GM18951 (cell line): ENCODE measurements around the gene ARPC5.
"Not testable (repeated sequence)": the region's sequence is repeated elsewhere in the genome, so short reads cannot be mapped to it uniquely, and the experiment has no call there.

Experiments used
- POLR2A ChIP-seq: IDR thresholded peaks from 4 replicates; pipeline ENCODE4 v1.6.1; 2011; ENCODE audit warnings: mild to moderate bottlenecking; ENCODE audit not compliant: insufficient read length, insufficient read depth; ENCODE audit errors: extremely low read depth
- in situ Hi-C: fragments of 300-500 bp; cut with MboI; formaldehyde crosslinking; loops from one replicate; pipeline ENCODE4 v1.12.0; 2022; ENCODE audit warnings: low sequenced_read_pairs, mixed read lengths, inconsistent platforms; ENCODE audit not compliant: unreplicated experiment

The ARPC5 gene

DNA sequence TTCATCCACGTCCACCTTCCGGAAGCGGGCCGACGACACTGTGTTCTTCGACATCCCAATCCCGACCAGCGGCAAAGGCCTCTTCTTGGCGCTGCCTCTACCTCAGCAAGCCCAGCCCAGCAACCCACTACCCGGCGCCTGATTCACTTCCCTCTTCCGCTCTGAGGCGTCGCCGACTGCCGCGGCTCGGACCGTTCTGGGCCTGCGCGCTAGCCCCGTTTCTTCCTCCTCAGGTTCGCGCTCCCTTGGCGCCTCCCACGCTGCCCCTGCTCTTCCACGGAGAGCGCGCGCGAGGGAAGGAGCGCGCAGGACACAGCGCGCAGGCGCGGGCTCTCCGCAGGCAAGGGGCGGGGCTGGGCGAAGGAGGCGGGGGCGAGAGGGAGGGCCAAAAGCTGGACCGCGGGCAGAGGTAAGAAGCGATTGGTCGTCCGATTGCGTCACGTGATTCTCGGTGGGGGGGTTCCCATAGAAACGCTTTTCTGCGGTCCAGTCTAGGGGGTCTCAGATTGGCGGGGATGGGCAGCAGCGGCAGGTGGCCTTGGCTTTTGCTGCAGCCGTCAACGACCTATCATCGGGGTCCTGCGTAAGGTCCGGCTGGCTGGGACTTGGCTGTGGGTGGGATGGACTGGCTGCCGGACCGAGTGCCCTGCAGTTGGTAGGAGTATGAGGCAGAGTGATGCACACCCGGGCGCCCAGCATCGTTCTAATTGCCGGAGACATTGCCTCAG, at the start of gene ARPC5:
Gene ARPC5, minus strand, starts transcription at position 178 of the 728 bp plus-strand sequence. Its CDS starts 124 bp downstream, at position 54.
- TF ChIP-seq POLR2A = peak; percentile 90
- in situ Hi-C loops = no loop called here

GRCh38 chr1:183685112-183685713, 49.6 kb upstream of the ARPC5 start:
- in situ Hi-C loops = no loop called here
- no peak for TF ChIP-seq POLR2A

- in situ Hi-C loops = not testable (repeated sequence)
Measured at GRCh38 chr1:183679363-183679762, 43.8 kb upstream of the ARPC5 start.

DNA sequence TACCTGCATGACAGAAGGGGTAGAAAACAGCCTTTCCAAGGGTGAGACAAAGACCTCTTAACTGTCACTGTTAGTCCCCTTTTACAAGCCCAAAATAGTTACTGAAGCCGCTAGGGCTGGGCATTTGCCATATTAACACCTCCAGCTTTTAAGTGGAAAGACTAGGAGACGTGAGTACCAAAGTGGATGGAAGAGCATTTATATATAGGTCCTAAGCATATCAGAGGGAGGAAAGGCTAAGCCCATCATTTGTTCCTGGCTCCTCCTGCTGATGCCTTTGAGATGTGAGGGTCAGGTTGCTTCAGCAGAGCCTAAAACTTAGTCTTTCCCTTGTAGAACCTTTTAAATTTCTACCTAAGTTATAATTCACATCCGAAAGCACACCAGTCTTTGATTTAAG, 43.2 kb upstream of the ARPC5 start:
- TF ChIP-seq POLR2A = no peak
- in situ Hi-C loops = no loop called here

GRCh38 chr1:183676586-183677189, 41.1 kb upstream of the ARPC5 start:
- in situ Hi-C loops = no loop called here
- TF ChIP-seq POLR2A = no peak

DNA sequence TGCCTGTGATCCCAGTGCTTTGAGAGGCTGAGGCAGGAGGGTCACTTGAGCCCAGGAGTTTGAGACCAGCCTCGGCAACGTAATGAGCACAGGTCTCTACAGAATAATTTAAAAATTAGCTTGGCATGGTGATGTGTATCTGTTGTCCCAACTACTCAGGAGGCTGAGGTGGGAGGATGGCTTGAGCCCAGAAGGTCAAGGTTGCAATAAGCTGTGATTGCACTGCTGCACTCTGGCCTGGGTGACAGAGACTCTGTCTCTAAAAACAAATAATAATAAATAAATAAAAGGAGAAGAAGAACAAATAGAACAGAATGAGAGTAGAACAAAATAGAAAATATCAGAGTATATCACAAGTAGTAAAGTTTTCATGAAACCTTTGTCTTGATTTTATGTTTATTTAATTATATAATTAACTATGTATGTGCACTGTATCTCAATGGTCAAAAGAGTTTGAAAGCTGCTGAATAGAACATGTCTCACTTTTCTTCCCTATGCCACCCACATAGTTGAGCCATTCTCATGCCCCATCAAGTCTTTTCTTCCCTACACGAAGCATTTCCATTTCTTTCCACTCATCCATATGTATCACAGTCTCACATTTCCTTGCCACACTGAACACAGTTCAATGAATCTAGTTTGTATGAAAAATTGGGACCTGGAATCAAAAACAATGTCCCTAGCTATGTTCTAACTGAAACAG, 40.5 kb upstream of the ARPC5 start:
- TF ChIP-seq POLR2A = no peak
- in situ Hi-C loops = no loop called here

GRCh38 chr1:183675381-183675780, 39.8 kb upstream of the ARPC5 start:
- in situ Hi-C loops = no loop called here
- no peak for TF ChIP-seq POLR2A

DNA sequence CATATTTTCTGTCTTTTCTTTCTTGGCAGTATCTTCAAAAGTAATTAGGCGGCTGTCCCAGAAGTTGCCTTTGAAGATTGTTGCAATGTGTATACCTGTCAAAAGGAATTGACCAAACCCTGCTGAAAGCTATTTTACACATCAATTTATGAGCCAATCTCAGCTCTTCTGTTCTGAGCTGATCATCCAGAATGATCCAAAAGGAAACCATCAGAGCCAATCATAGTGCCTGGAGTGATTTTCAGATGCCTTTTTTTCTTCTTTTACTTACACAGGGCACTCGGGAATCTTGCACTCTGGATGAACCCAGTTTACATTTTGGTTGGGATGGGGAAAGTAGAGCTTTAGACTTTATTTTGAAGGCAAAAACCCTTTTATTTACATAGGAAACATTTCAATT, 39.3 kb upstream of the ARPC5 start:
- in situ Hi-C loops = no loop called here
- TF ChIP-seq POLR2A = no peak

GRCh38 chr1:183674339-183674738, 38.8 kb upstream of the ARPC5 start:
- in situ Hi-C loops = no loop called here
- no peak for TF ChIP-seq POLR2A

DNA sequence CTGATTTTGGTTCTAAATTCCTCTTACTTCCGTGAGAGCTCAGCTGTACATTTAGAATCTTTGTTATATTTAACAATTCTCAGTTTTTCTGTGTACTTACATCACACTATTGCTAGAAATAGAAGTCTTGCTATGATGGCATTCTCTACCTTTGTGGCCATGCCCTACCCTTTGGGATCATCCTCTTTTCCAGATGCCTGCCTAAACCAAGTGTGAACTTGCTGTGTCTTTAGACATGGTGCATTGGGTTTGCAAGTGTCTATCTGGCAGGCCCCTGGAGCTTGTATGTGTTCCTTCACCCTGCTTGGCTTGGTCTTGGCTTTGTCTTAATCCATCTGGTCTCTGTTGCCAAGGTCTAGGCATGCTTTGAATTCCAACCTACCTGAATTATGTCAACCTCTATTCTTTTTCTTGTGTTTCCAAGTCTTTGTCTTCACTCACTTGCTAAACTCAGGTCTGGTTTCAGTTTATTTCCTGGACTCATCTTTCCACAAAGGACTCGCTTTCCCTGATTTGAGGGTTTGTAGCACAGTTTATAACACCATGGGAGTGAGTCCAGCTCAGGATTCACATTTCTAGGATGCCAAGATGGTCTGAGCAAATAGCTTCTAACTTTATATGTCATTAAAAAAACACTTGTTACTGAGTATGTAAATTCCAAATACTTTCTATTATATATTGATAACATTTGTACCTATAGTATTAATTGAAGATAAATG, 38.2 kb upstream of the ARPC5 start:
- TF ChIP-seq POLR2A = no peak
- in situ Hi-C loops = no loop called here

- no peak for TF ChIP-seq POLR2A
- in situ Hi-C loops = no loop called here
Measured at GRCh38 chr1:183670169-183670568, 34.6 kb upstream of the ARPC5 start.

DNA sequence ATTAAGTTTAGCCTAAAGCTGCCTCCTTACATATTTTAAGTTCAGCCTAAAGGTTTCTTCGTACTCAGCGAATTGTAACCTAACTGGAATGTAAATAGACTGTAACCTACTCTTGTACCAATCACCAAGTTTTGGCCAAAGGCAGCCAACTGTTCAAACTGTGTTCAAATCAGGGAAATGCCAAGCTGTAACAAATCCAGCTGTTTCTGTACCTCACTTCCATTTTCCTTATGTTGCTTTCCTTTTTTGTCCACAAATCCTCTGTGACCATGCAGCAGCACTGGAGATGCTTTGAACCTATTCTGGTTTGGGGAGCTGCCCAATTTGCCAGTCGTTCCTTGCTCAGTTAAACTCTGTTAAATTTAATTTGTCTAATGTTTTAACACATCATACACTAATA, 20.8 kb upstream of the ARPC5 start:
- in situ Hi-C loops = no loop called here
- TF ChIP-seq POLR2A = no peak

DNA sequence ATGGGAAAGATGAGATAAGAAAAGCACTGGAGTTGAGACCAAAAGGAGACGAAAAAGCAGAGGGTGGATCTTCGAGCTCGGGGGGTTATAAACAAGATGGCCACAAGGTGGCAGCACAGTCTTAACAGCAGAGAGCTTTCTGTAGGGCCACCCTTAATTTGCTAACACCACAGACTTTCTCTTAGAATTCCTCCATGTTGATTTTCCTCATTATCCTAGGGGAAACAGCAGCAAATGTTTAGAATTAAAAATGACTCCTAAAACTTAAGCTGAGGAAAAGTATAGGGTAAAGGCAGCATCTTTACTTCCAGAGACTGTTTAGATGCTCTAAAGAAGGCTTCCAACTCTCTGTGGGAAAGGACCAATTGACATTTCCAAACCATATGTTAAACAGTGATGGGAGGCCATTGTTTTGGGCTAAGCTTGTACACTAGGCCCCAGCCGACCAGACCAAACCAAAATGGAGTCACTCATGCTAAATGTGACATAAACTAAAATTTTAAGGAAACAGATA, 20.0 kb upstream of the ARPC5 start:
- in situ Hi-C loops = no loop called here
- TF ChIP-seq POLR2A = no peak
